Brain pericyte (primary cell): ENCODE results near the gene UMODL1.

Experiments used
- DNase-seq: peaks from one replicate; pipeline ENCODE4 v3.0.0-alpha.2; 2012; ENCODE audit warnings: low read depth, low spot score

The UMODL1 gene

GRCh38 chr21:42079008-42079938 is 8.2 kb downstream of the UMODL1 start:
- no peak for DNase-seq

- no peak for DNase-seq
Measured at GRCh38 chr21:42079939-42080787, 9.0 kb downstream of the UMODL1 start.

- DNase-seq = no peak
Measured at GRCh38 chr21:42080788-42081083, 9.6 kb downstream of the UMODL1 start.

- DNase-seq = no peak
Measured at GRCh38 chr21:42081138-42081537, 10.0 kb downstream of the UMODL1 start.

- no peak for DNase-seq
Measured at GRCh38 chr21:42081931-42082381, 10.8 kb downstream of the UMODL1 start.

- DNase-seq = no peak
Measured at GRCh38 chr21:42082501-42083360, 11.6 kb downstream of the UMODL1 start.

- no peak for DNase-seq
Measured at GRCh38 chr21:42083361-42083690, 12.2 kb downstream of the UMODL1 start.

- no peak for DNase-seq
Measured at GRCh38 chr21:42084079-42084478, 13.0 kb downstream of the UMODL1 start.

- DNase-seq = no peak
Measured at GRCh38 chr21:42085246-42086077, 14.3 kb downstream of the UMODL1 start.

- DNase-seq = no peak
Measured at GRCh38 chr21:42086969-42087368, 15.9 kb downstream of the UMODL1 start.

GRCh38 chr21:42088148-42088547 is 17.0 kb downstream of the UMODL1 start:
- no peak for DNase-seq

- DNase-seq = no peak
Measured at GRCh38 chr21:42088658-42089057, 17.5 kb downstream of the UMODL1 start.

- DNase-seq = no peak
Measured at GRCh38 chr21:42089093-42089631, 18.0 kb downstream of the UMODL1 start.

- DNase-seq = no peak
Measured at GRCh38 chr21:42089665-42090310, 18.7 kb downstream of the UMODL1 start.

GRCh38 chr21:42091899-42092508 is 20.9 kb downstream of the UMODL1 start:
- no peak for DNase-seq

- DNase-seq = no peak
Measured at GRCh38 chr21:42092771-42093170, 21.7 kb downstream of the UMODL1 start.

GRCh38 chr21:42093186-42093585 is 22.1 kb downstream of the UMODL1 start:
- DNase-seq = no peak

- peak; percentile 75 for DNase-seq
Measured at GRCh38 chr21:42093991-42094421, 22.9 kb downstream of the UMODL1 start.

- no peak for DNase-seq
Measured at GRCh38 chr21:42094811-42095210, 23.7 kb downstream of the UMODL1 start.

- DNase-seq = no peak
Measured at GRCh38 chr21:42095581-42095980, 24.5 kb downstream of the UMODL1 start.
